DOHH2 (cell line): ENCODE data around the gene TM9SF2.

Experiments
- H3F3A ChIP-seq: fragments of 200-600 bp; sonication (generic), shearing (Covaris generic); 2 replicates; pipeline ENCODE4 v1.6.0; 2016; ENCODE audit warnings: antibody characterized with exemption, mild to moderate bottlenecking; ENCODE audit not compliant: control insufficient read depth, insufficient read depth
- H3K27ac ChIP-seq: fragments of 200-600 bp; sonication (generic); 2 replicates; pipeline ENCODE4 v1.5.1; 2014; ENCODE audit warnings: low read depth, mild to moderate bottlenecking, low read length, moderate library complexity
- H3K27me3 ChIP-seq: fragments of 200-600 bp; sonication (generic); 2 replicates; pipeline ENCODE4 v1.6.1; 2014; ENCODE audit warnings: mild to moderate bottlenecking, low read length, mixed read lengths; ENCODE audit not compliant: control insufficient read depth
- H3K36me3 ChIP-seq: fragments of 200-600 bp; sonication (generic); 2 replicates; pipeline ENCODE4 v1.6.1; 2014; ENCODE audit warnings: mild to moderate bottlenecking, low read length, moderate library complexity, mixed read lengths; ENCODE audit not compliant: control insufficient read depth
- H3K4me1 ChIP-seq: fragments of 200-600 bp; sonication (generic); 2 replicates; pipeline ENCODE4 v1.6.1; 2014; ENCODE audit warnings: mild to moderate bottlenecking, low read length, mixed read lengths; ENCODE audit not compliant: control insufficient read depth
- H3K4me2 ChIP-seq: fragments of 200-600 bp; sonication (generic); 2 replicates; pipeline ENCODE4 v1.6.0; 2014; ENCODE audit warnings: mild to moderate bottlenecking, low read length, moderate library complexity
- H3K4me3 ChIP-seq: fragments of 200-600 bp; sonication (generic); 2 replicates; pipeline ENCODE4 v1.5.1; 2014; ENCODE audit warnings: mild to moderate bottlenecking, low read length, mixed read lengths
- H3K79me2 ChIP-seq: fragments of 200-600 bp; sonication (generic); 2 replicates; pipeline ENCODE4 v1.6.1; 2014; ENCODE audit warnings: mild to moderate bottlenecking, low read length, mixed read lengths; ENCODE audit not compliant: control insufficient read depth
- H3K9me2 ChIP-seq: fragments of 200-600 bp; sonication (generic); replicated peaks from 2 replicates; pipeline ENCODE4 v1.6.1; 2014; ENCODE audit warnings: mild to moderate bottlenecking, low read length, mixed read lengths; ENCODE audit not compliant: control insufficient read depth
- H3K9me3 ChIP-seq: fragments of 200-600 bp; sonication (generic); 2 replicates; pipeline ENCODE4 v1.6.1; 2014; ENCODE audit warnings: antibody characterized with exemption, low read length, mixed read lengths; ENCODE audit not compliant: control insufficient read depth, insufficient read depth
- H4K20me1 ChIP-seq: fragments of 200-600 bp; sonication (generic); 2 replicates; pipeline ENCODE4 v1.6.0; 2014; ENCODE audit warnings: low read depth, mild to moderate bottlenecking, antibody characterized with exemption, low read length, moderate library complexity; ENCODE audit not compliant: control insufficient read depth, insufficient read depth
- CTCF ChIP-seq: fragments of 200-600 bp; sonication (generic); IDR thresholded peaks from one replicate; pipeline ENCODE4 v1.5.1; 2014; ENCODE audit warnings: antibody characterized with exemption, mild to moderate bottlenecking, low read depth, low read length; ENCODE audit not compliant: poor library complexity, severe bottlenecking
- EZH2phosphoT487 ChIP-seq: fragments of 200-600 bp; sonication (generic); IDR thresholded peaks from 2 replicates; pipeline ENCODE4 v1.6.1; 2017; ENCODE audit warnings: borderline replicate concordance, mild to moderate bottlenecking, antibody characterized with exemption, low read length, moderate library complexity, mixed read lengths

The TM9SF2 gene

GRCh38 chr13:99555149-99555548, 53.9 kb downstream of the TM9SF2 start:
- H3K4me2 ChIP-seq = no peak overlapping the region
- TF ChIP-seq CTCF = no peak
- TF ChIP-seq EZH2phosphoT487 = no peak
- no peak overlapping the region for H3K27ac ChIP-seq
- no peaks in the 10 kb centered on the region for H4K20me1 ChIP-seq
- H3K79me2 ChIP-seq = no peaks in the 10 kb centered on the region
- H3K27me3 ChIP-seq = no peaks in the 10 kb centered on the region
- no peaks in the 10 kb centered on the region for H3K4me1 ChIP-seq
- H3K9me3 ChIP-seq = no peaks in the 10 kb centered on the region
- H3K4me3 ChIP-seq = no peak overlapping the region
- H3K9me2 ChIP-seq = no peaks in the 10 kb centered on the region
- H3K36me3 ChIP-seq = peaks cover 80% of the 10 kb centered on the region
- no peaks in the 10 kb centered on the region for H3F3A ChIP-seq

- no peaks in the 10 kb centered on the region for H3F3A ChIP-seq
- H3K36me3 ChIP-seq = peaks cover 75% of the 10 kb centered on the region
- no peaks in the 10 kb centered on the region for H4K20me1 ChIP-seq
- no peaks in the 10 kb centered on the region for H3K27me3 ChIP-seq
- H3K79me2 ChIP-seq = no peaks in the 10 kb centered on the region
- H3K27ac ChIP-seq = no peak overlapping the region
- TF ChIP-seq CTCF = no peak
- TF ChIP-seq EZH2phosphoT487 = no peak
- no peaks in the 10 kb centered on the region for H3K4me1 ChIP-seq
- no peaks in the 10 kb centered on the region for H3K9me2 ChIP-seq
- no peaks in the 10 kb centered on the region for H3K9me3 ChIP-seq
- H3K4me3 ChIP-seq = no peak overlapping the region
- no peak overlapping the region for H3K4me2 ChIP-seq
These were observed 55.7 kb downstream of the TM9SF2 start for GRCh38 chr13:99556867-99557443.

- Histone ChIP-seq H3K4me1 (no peaks in the 10 kb centered on the region), H3K9me3 (no peaks in the 10 kb centered on the region), H4K20me1 (no peaks in the 10 kb centered on the region), H3F3A (no peaks in the 10 kb centered on the region), H3K27ac (no peak overlapping the region), H3K9me2 (no peaks in the 10 kb centered on the region), H3K27me3 (no peaks in the 10 kb centered on the region), H3K4me2 (no peak overlapping the region), H3K79me2 (no peaks in the 10 kb centered on the region), H3K36me3 (peaks cover 70% of the 10 kb centered on the region), H3K4me3 (no peak overlapping the region)
- TF ChIP-seq EZH2phosphoT487 (no peak), CTCF (no peak)
These were observed 57.4 kb downstream of the TM9SF2 start for GRCh38 chr13:99558570-99559180.
